ENCODE measurements around the gene TVP23A.
A peak's percentile ranks its signal among the peaks of the same experiment; 100 is the strongest.
"Not testable (repeated sequence)": the region's sequence is repeated elsewhere in the genome, so short reads cannot be mapped to it uniquely, and the experiment has no call there.

The TVP23A gene

GRCh38 chr16:10744370-10745030 lies 74.1 kb downstream of the TVP23A start:
- DNase-seq = no peak

- DNase-seq = peak; percentile 99
Observed at GRCh38 chr16:10743610-10744369, 74.8 kb downstream of the TVP23A start, which contains the start of gene NUBP1. TSS of gene NUBP1 (plus strand) at chr16:10743842. CDS start at chr16:10743864, 22 bp downstream.

- no peak for DNase-seq
Observed at GRCh38 chr16:10743227-10743609, 75.4 kb downstream of the TVP23A start.

DNA sequence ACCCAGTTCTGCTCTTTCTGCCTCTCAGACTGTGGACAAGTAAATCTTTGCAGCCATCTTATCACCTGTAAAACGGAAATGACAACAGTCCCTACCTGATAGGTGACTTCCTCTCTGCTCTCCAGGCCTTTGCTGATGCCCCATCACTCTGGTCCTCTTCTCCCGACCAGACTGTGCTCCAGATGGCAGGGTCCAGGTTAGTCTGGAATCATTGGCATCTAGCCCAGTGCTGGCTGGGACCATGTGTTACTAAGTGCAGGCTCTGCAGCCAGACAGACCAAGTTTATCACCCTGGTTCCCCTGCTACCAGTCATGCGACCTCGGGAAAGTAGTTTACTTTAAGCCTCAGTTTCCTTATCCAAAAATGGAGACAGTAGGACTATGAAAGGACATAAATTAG lies 76.8 kb downstream of the TVP23A start:
- DNase-seq = peak; percentile 37

GRCh38 chr16:10741249-10741648 lies 77.3 kb downstream of the TVP23A start:
- DNase-seq = not testable (repeated sequence)

DNA sequence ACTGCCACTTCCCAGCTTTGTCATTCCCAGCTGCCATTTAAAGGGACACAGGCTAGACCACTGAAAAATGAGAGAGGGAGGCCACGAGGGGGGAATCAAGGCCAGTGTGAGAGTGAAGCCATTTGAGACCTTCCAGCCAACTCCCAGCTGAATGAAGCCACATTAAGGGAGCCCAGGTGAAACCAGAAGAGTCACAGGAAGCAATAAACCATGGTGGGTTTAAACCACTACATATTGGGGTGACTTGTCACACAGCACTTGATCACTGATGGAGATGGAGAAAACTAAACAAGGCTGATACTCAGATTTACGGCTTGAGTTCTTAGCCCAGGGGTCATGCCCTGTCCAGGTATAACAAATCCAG lies 77.8 kb downstream of the TVP23A start:
- DNase-seq = peak; percentile 44

GRCh38 chr16:10740000-10740844 lies 78.4 kb downstream of the TVP23A start:
- DNase-seq = peak; percentile 47

DNA sequence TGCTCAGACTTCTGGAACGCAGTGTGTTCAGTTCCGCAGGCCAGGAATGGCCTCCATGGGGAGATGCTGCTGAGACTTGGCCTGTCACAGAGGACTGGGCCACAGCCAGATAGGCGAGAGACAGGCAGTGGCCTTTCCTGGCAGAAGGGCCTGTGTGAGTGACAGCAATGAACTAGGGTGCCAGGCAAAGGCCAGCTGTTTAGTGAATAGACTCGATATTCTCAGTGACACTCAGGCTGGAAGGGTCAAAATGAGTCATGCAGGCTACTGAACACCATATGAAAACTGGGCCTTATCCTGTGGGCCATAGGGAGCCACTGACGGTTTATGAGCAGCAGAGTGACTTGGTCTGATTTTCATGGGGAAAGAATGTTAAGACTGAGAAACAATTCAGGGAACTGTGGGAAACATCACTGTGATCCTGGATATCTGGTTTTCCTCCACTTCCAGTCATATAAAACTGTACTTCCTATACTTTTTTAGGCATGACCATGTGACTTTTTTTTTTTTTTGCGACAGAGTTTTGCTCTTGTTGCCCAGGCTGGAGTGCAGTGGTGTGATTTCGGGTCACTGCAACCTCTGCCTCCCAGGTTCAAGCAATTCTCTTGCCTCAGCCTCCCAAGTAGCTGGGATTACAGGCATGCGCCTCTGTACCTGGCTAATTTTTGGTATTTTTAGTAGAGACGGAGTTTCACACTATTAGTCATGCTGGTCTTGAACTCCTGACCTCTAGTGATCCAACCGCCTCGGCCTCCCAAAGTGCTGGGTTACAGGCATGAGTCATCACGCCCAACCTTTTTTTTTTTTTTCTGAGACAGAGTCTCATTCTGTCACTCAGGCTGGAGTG lies 80.1 kb downstream of the TVP23A start:
- DNase-seq = peak; percentile 63

DNA sequence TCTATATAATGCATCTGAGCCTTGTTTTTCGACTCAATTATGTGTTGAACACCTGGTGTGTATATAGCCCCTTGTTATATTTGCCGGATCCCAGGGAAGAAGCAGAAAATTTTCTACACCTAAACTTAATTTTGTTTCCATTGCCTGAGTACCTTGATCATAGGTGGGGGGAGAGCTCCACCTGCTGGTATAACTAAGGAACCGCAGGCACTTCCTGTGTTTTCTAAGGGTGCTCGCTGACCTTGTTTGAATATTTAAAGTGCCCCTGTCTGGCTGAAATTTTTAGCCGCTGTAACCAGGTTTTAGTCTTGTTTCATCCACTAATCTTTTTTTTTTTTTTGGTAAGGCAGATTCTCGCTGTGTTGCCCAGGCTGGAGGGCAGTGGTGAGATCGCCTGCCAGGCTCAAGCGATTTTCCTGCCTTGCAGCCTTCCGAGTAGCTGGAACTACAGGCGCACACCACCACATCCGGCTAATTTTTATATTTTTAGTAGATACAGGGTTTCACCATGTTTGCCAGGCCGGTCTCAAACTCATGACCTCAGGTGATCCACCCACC lies 81.4 kb downstream of the TVP23A start:
- DNase-seq = peak; percentile 74

- DNase-seq = no peak
Observed at GRCh38 chr16:10731790-10732189, 86.8 kb downstream of the TVP23A start.

GRCh38 chr16:10729104-10730048 lies 89.2 kb downstream of the TVP23A start:
- DNase-seq = no peak

DNA sequence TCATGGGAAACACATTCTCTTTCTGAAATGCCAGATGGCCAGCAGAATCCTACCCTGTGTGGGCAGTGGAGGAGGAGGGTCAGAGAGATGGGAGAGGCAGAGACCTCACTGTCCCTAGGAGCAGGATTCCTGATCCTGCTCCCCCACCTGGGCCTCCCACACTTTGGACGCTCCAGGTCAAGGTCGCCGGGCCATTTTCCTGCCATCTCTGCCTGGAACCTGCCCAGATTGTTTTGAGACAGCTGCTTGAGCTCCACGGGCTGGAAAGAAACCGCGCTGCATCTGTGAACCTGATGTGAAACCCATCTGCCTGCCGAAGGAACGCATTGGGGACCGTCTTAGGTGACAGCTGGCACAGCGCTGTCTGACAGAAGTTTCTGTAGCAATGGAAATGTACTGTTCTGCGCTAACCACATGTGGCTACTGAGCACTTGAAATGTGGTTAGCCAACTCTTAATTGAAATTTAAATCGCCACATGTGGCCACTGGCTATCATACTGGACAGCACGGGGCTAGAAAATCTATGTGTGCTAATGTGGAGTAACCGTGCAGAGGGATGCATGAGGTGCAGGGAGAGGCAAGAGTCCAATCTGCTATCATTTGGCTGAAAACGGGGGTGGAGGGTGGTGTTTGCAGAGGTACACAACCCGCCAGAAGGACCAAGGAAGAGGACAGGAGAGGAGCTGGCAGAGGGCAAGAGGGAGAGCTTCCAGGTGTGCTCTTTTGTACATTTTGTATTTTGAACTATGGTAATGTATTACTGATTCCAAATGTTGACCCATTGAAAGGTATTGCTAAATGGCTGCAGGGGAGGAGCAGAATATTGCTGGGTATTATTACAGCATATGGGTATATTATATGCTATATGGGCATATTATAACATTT lies 90.3 kb downstream of the TVP23A start:
- no peak for DNase-seq

Measured in activated CD8-positive, alpha-beta memory T cell treated with anti-CD3 and anti-CD28 coated beads, Interleukin-2, amount 50 U/mL, for 48 hours (primary cell).